GM12878 (cell line): ENCODE results near the gene TMED6. TPM values are rescaled to one million over a fixed set of nuclear protein-coding genes. Genes with fewer than 3 reads are reported as not detected.

Experiments
- ATAC-seq: fragments of 200-7000 bp; cut with Tn5 transposase; 3 replicates; pipeline ENCODE4 v1.9.1; 2020; ENCODE audit warnings: mild to moderate bottlenecking, moderate library complexity
- BruUV-seq: library from RNA; stranded (reverse); fragments of 400-500 nt; replicated peaks from 2 replicates; lab custom pipeline; 2021; lab: Mats Ljungman, UMichigan
- CTCF ChIA-PET: fragments of 300-600 bp; sonication (Branson Sonifier 250); formaldehyde crosslinking; extraction: SDS; loops from one replicate; lab custom pipeline; 2021; ENCODE audit warnings: inconsistent platforms; lab: Yijun Ruan, JAX
- POLR2A ChIA-PET: fragments of 350-600 bp; formaldehyde crosslinking; extraction: SDS; loops from one replicate; lab custom pipeline; 2021; ENCODE audit warnings: inconsistent platforms; lab: Charles Lee
- RAD21 ChIA-PET: fragments of 300-600 bp; sonication (Branson Sonifier 250); formaldehyde crosslinking; loops from one replicate; lab custom pipeline; 2023; ENCODE audit warnings: antibody characterized with exemption; ENCODE audit not compliant: unreplicated experiment; lab: Charles Lee
- SMC1A ChIA-PET: fragments of 300-600 bp; sonication (Branson Sonifier 250); formaldehyde crosslinking; loops from one replicate; lab custom pipeline; 2023; ENCODE audit not compliant: unreplicated experiment, uncharacterized antibody; lab: Charles Lee
- DNase-seq: peaks from one replicate; pipeline ENCODE4 v3.0.0-alpha.2; 2011; ENCODE audit warnings: low read depth, low spot score
- FAIRE-seq: peaks from 3 replicates; lab custom pipeline; 2011; peaks lifted over from hg19 to GRCh38; lab: Jason Lieb, UNC
- H2AFZ ChIP-seq: 2 replicates; pipeline ENCODE4 v1.6.0; 2011; ENCODE audit warnings: low read depth, low read length, control low read depth; ENCODE audit not compliant: control insufficient read depth
- H3K27ac ChIP-seq: 2 replicates; pipeline ENCODE4 v1.5.1; 2011; ENCODE audit warnings: control low read depth; ENCODE audit not compliant: control insufficient read depth, insufficient read depth
- H3K27me3 ChIP-seq, 2 experiments: replicated peaks in 1 of 2; 2 replicates each; pipeline versions ENCODE4 v1.6.0 to v1.6.1; 2011; ENCODE audit warnings: low read length in 1 of 2; ENCODE audit not compliant: control insufficient read depth in 2 of 2, insufficient read depth in 2 of 2
- H3K36me3 ChIP-seq, 2 experiments: 2 replicates each; pipeline ENCODE4 v1.5.1; 2011; ENCODE audit warnings: low read length in 1 of 2; ENCODE audit not compliant: control insufficient read depth in 2 of 2, insufficient read depth in 2 of 2
- H3K4me1 ChIP-seq: 2 replicates; pipeline ENCODE4 v1.6.1; 2011; ENCODE audit warnings: mild to moderate bottlenecking, low read length, moderate library complexity, mixed read lengths; ENCODE audit not compliant: control insufficient read depth, insufficient read depth
- H3K4me2 ChIP-seq: 2 replicates; pipeline ENCODE4 v1.6.0; 2011; ENCODE audit warnings: control low read depth; ENCODE audit not compliant: control insufficient read depth, insufficient read depth
- H3K4me3 ChIP-seq: fragments of 200-600 bp; sonication (generic); 2 replicates; pipeline ENCODE4 v1.5.1; 2016
- H3K79me2 ChIP-seq: 2 replicates; pipeline ENCODE4 v1.6.0; 2011; ENCODE audit warnings: low read length; ENCODE audit not compliant: control insufficient read depth, insufficient read depth
- H3K9ac ChIP-seq: 2 replicates; pipeline ENCODE4 v1.8.0; 2011; ENCODE audit warnings: low read length, control low read depth, mixed read lengths; ENCODE audit not compliant: control insufficient read depth, insufficient read depth
- H3K9me3 ChIP-seq: replicated peaks from 3 replicates; pipeline ENCODE4 v1.5.1; 2011; ENCODE audit warnings: mild to moderate bottlenecking, low read length; ENCODE audit not compliant: control insufficient read depth, insufficient read depth
- H4K20me1 ChIP-seq: 2 replicates; pipeline ENCODE4 v1.6.0; 2011; ENCODE audit not compliant: control insufficient read depth, insufficient read depth
- BHLHE40 ChIP-seq, 2 experiments: fragments of 450-650 bp in 1 of 2; IDR thresholded peaks; 2 replicates each; pipeline ENCODE4 v1.6.1; 2011 to 2017; ENCODE audit warnings: low read depth in 2 of 2, borderline replicate concordance in 1 of 2, improper control_type of control experiment in 1 of 2, low read length in 1 of 2, mild to moderate bottlenecking in 1 of 2
- CEBPZ ChIP-seq: fragments of 150-350 bp; IDR thresholded peaks from 2 replicates; pipeline ENCODE4 v1.6.1; 2016; ENCODE audit warnings: low read depth, low read length
- CHD2 ChIP-seq: IDR thresholded peaks from 2 replicates; pipeline ENCODE4 v1.6.1; 2011; ENCODE audit warnings: low read depth, low read length, improper control_type of control experiment, borderline replicate concordance
- CHD4 ChIP-seq: fragments of 200-600 bp; sonication (generic); IDR thresholded peaks from 2 replicates; pipeline ENCODE4 v1.6.1; 2016; ENCODE audit warnings: mild to moderate bottlenecking
- EP300 ChIP-seq, 2 experiments: fragments of 150-350 bp in 1 of 2; IDR thresholded peaks; 2 replicates each; pipeline ENCODE4 v1.6.1; 2011 to 2012; ENCODE audit warnings: low read depth in 2 of 2, low read length in 2 of 2, borderline replicate concordance in 1 of 2, improper control_type of control experiment in 1 of 2, inconsistent platforms in 1 of 2; ENCODE audit not compliant: control insufficient read depth in 1 of 2
- FOXK2 ChIP-seq: fragments of 450-650 bp; IDR thresholded peaks from 2 replicates; pipeline ENCODE4 v1.6.1; 2017; ENCODE audit warnings: mild to moderate bottlenecking, moderate library complexity
- HCFC1 ChIP-seq: fragments of 150-350 bp; IDR thresholded peaks from 2 replicates; pipeline ENCODE4 v1.6.1; 2014; ENCODE audit warnings: low read length
- JUNB ChIP-seq: IDR thresholded peaks from 2 replicates; pipeline ENCODE4 v1.6.1; 2016; ENCODE audit warnings: antibody characterized with exemption, mild to moderate bottlenecking
- KLF5 ChIP-seq: fragments of 450-650 bp; IDR thresholded peaks from 2 replicates; pipeline ENCODE4 v1.6.1; 2014; ENCODE audit warnings: mild to moderate bottlenecking; ENCODE audit not compliant: partially characterized antibody
- RBBP5 ChIP-seq: fragments of 200-600 bp; sonication (generic); conservative IDR thresholded peaks from 2 replicates; pipeline ENCODE4 v1.6.1; 2016
- RCOR1 ChIP-seq: conservative IDR thresholded peaks from 2 replicates; pipeline ENCODE4 v1.6.1; 2012; ENCODE audit warnings: low read depth, low read length, improper control_type of control experiment
- SUPT20H ChIP-seq: IDR thresholded peaks from 2 replicates; pipeline ENCODE4 v1.6.1; 2011; ENCODE audit warnings: low read depth, mild to moderate bottlenecking, low read length, moderate library complexity, borderline replicate concordance; ENCODE audit not compliant: control insufficient read depth
- WGBS: methylation state at CpG from one replicate; pipeline ENCODE4 v1.1.6; 2016; ENCODE audit warnings: low lambda C conversion rate; ENCODE audit not compliant: insufficient replicate concordance, insufficient coverage; ENCODE audit errors: missing lambda C conversion rate; 5-methylcytosine and 5-hydroxymethylcytosine counted together
- in situ Hi-C: fragments of 300-500 bp; cut with MboI; formaldehyde crosslinking; loops from 9 replicates; pipeline ENCODE4 v1.14.3; 2018; ENCODE audit warnings: mixed read lengths
- intact Hi-C: fragments of 100-400 bp; cut with micrococcal nuclease; formaldehyde crosslinking; loops from one replicate; pipeline ENCODE4 v1.14.2; 2022; ENCODE audit not compliant: unreplicated experiment
- polyA plus RNA-seq, 11 experiments: library from polyadenylated mRNA; depleted of rRNA in 4 of 11; unstranded in 6 of 11; stranded (reverse) in 5 of 11; fragments of >200 nt; fragmentation: Nextera tagmentation in 4 of 11; fragmentation: Illumina TruSeq in 1 of 11; extraction: Ambion mirVana in 4 of 11; extraction: Trizol in 1 of 11; gene quantifications; 1 replicate in 1 of 11; 2 replicates in 10 of 11; pipeline versions ENCODE4 v1.2.1 to v1.2.3, GENCODE V29; 2011 to 2016; ENCODE audit warnings: inconsistent platforms in 2 of 11, missing spikeins in 2 of 11, low read depth in 1 of 11
- total RNA-seq, 4 experiments: library from RNA; depleted of rRNA in 3 of 4; stranded (reverse); fragments of >200 nt in 3 of 4; fragmentation: Illumina TruSeq in 1 of 4; extraction: Trizol in 1 of 4; gene quantifications; 2 replicates each; pipeline versions ENCODE4 v1.2.1 to v1.2.3, GENCODE V29; 2013 to 2021
- TF ChIP-seq, protein P1 (sequence below): fragments of 450-650 bp; IDR thresholded peaks from 2 replicates; pipeline ENCODE4 v1.6.1; 2014; ENCODE audit warnings: mild to moderate bottlenecking
- TF ChIP-seq, protein P2 (sequence below): fragments of 150-350 bp; IDR thresholded peaks from 2 replicates; pipeline ENCODE4 v1.6.1; 2014; ENCODE audit warnings: mild to moderate bottlenecking, low read depth, low read length

The TMED6 gene
- total and polyA plus RNA-seq, 10 of the 15 experiments (the other 5 are each of a cell fraction or from before 2014, with no cell fraction given), result 0.27 to 1.7 (median 0.78) TPM

DNA sequence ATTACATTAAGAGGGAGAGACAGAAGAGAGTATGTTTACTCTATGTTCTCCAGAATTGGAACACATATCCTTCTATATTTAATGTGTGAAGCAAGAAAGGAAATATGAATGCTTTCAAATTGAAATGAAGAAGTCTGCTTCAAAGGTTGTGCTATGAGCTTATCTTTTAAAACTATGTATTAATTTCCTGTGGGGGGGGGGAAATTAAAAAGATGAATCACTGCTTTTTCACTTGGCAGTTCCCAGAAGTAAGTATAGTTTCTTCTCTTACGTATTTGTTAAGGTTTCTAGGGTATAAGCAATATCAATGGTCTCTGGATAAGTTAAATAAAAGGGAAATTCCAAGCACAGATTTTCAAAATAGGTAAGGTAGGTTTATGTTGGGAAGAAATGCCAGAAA is 27.2 kb upstream of the TMED6 start:
- in situ Hi-C loops (no loop called here), intact Hi-C loops (no loop called here)
- H3K27me3 ChIP-seq, result no peaks in the 10 kb centered on the region
- no peak overlapping the region for H3K27ac ChIP-seq
- no peak overlapping the region for H3K4me2 ChIP-seq
- H3K4me1 ChIP-seq, result peaks cover 9% of the 10 kb centered on the region
- POLR2A ChIA-PET, result interaction anchor here (0.6 kb wide), 4 partner anchors 236 to 511 kb away, joined by 4 to 11 read pairs (median 8); no protein-coding TSS in a partner anchor
- H3K4me3 ChIP-seq, result no peak overlapping the region
- RAD21 ChIA-PET, result interaction anchor here (0.6 kb wide), 1 partner anchor 64 kb away, joined by 3 read pairs; no protein-coding TSS in a partner anchor
- CTCF ChIA-PET, result interaction anchor here (0.8 to 1.4 kb wide), 2 partner anchors 18 to 192 kb away, joined by 3 to 5 read pairs; no protein-coding TSS in a partner anchor
- H2AFZ ChIP-seq, result no peak overlapping the region
- peaks cover 2 to 26% of the 10 kb centered on the region in 2 experiments; a peak in 2 of 4 replicates for H3K36me3 ChIP-seq
- no peaks in the 10 kb centered on the region for H3K9me3 ChIP-seq
- no peaks in the 10 kb centered on the region for H4K20me1 ChIP-seq
- SMC1A ChIA-PET, result interaction anchor here (0.6 to 1.5 kb wide), 2 partner anchors 17 to 278 kb away, joined by 3 to 5 read pairs; no protein-coding TSS in a partner anchor
- no TSS peak for BruUV-seq
- DNase-seq (no peak), ATAC-seq (no peak), FAIRE-seq (no peak)
- no peak overlapping the region for H3K9ac ChIP-seq
- H3K79me2 ChIP-seq, result peaks cover 15% of the 10 kb centered on the region
- TF ChIP-seq JUNB (no peak), HCFC1 (no peak), KLF5 (no peak), BHLHE40 (IDR thresholded peaks at IDR 0.05; ENCODE audit: borderline replicate concordance in 1 of 2, low read depth in 2 of 2, low read length in 1 of 2) (no peak), CHD4 (no peak), FOXK2 (no peak), EP300 (IDR thresholded peaks at IDR 0.05; ENCODE audit: borderline replicate concordance in 1 of 2, control insufficient read depth in 1 of 2, low read depth in 2 of 2, low read length in 2 of 2) (no peak), RCOR1 (no peak), RBBP5 (no peak), CHD2 (no peak), SUPT20H (no peak), CEBPZ (no peak)
- TF ChIP-seq, protein P1, sequence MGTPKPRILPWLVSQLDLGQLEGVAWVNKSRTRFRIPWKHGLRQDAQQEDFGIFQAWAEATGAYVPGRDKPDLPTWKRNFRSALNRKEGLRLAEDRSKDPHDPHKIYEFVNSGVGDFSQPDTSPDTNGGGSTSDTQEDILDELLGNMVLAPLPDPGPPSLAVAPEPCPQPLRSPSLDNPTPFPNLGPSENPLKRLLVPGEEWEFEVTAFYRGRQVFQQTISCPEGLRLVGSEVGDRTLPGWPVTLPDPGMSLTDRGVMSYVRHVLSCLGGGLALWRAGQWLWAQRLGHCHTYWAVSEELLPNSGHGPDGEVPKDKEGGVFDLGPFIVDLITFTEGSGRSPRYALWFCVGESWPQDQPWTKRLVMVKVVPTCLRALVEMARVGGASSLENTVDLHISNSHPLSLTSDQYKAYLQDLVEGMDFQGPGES, result no peak
- TF ChIP-seq, protein P2, sequence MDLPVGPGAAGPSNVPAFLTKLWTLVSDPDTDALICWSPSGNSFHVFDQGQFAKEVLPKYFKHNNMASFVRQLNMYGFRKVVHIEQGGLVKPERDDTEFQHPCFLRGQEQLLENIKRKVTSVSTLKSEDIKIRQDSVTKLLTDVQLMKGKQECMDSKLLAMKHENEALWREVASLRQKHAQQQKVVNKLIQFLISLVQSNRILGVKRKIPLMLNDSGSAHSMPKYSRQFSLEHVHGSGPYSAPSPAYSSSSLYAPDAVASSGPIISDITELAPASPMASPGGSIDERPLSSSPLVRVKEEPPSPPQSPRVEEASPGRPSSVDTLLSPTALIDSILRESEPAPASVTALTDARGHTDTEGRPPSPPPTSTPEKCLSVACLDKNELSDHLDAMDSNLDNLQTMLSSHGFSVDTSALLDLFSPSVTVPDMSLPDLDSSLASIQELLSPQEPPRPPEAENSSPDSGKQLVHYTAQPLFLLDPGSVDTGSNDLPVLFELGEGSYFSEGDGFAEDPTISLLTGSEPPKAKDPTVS, result no peak
- 50% methylated on average over 1 of the region's 1 CpG for WGBS
